GM19467 (cell line): ENCODE data around the gene GJA3.
A peak's percentile ranks its signal among the peaks of the same experiment; 100 is the strongest.

ENCODE experiments used
- ATAC-seq: cut with Tn5 transposase; IDR thresholded peaks from one replicate; pipeline ENCODE4 v1.9.1; 2021; ENCODE audit warnings: mild to moderate bottlenecking, moderate library complexity; ENCODE audit not compliant: unreplicated experiment

GJA3 gene

DNA sequence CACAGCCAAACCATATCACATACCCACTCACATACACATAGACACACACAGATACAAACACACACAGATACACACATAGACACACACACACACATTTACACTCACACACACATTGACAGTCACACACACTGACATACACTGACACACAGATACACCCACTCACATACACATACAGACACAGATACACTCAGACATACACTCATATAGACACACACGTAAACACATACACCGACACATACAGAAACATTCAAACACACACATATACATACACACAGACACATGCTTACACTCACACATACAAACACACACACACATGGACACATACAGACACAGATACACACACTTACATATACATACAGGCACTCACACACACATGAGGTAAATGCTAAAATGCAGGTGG lies 30.2 kb downstream of the GJA3 start:
- ATAC-seq = no peak

DNA sequence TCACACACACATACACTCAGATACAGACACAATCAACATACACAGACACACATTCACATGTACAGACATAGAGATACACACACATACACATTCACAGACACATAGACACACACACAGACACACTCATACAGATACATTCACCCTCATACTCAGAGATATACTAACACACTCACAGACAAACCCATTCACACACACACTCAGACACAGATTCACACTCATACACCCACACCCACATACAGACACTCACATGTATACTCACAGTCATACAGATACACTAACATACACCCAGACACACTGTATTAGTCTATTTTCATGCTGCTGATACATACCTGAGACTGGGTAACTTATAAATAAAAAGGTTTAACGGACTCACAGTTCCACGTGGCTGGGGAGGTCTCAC lies 30.8 kb downstream of the GJA3 start:
- ATAC-seq = no peak

DNA sequence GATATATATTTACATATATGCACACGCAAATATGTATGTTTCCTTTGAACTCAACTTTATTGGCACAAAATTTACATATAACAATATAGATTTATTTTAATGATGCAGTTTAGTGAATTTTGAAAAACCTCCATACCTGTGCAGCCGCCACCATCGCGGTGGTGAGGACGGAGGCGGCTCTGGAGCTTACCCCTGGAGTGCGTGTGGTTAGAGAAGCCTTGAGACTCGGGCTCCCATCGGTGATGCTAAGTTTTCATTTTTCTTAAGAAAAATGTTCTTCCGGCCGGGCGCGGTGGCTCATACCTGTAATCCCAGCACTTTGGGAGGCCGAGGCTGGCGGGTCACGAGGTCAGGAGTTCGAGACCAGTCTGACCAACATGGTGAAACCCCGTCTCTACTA lies 31.8 kb downstream of the GJA3 start:
- no peak for ATAC-seq

DNA sequence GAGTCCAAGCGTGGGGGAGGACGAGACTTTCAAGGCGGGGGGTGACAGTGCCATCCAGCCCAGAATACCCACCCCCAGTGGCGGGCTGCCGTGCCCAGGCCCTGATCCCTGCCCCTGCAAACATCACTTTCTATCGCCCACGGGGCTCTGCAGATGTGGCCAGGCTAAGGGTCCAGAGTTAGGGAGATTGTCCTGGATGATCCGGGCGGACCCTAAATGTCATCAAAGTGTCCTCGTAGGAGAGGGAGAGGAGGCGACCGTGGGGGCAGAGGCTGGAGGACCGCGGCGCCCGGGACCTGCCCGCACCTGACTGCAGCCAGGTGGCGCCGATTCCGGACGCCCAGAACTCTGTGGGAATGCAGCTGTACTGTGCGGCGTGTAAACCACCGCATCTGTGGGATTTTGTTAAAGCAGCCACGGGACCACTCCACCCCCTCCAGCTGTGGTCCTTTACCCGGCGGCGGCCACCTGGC lies 32.4 kb downstream of the GJA3 start:
- no peak for ATAC-seq

DNA sequence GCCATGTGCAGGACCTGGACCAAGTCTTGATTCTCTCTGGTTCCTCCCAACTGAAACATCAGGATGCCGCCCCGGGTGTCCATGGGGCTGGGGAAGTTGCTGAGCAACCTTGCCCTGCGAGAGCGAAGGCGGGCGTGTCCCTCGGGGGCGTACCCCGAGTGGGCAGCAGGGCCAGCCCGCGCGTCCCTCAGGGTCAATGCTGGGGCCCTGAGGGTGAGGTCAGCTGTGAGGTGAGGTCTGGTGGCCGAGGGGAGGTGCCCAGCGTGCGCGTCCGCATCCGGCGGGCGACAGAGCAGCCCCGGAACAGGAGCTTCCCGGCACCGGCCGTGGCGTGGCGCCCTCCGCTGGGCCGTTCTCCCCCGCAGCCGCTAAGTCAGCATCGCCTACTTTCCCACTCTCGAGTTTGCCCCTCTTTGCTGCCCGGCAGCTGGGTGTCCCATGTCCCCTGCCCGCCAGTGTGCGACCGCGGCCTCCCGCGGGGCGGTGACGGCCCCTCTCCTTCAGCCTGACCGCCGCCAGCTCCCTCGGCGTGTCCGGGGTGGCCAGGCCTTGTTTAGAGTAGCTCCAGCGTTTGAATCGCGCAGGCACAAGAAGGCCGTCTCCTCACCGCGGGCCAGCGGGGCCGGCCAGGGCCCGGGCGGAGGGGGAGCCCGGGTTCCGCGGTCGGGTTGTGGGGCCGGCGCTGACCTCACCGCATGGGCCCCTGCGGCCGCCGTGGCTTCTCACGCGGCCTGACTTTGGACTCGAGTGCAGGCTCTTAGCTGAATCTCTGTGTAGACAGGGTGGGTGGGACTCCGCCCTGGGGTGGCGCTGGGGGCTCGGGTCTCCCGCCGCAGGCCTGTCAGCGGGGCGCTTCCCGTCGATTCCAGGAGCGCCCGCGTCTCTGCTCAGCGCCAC lies 33.0 kb downstream of the GJA3 start:
- no peak for ATAC-seq

DNA sequence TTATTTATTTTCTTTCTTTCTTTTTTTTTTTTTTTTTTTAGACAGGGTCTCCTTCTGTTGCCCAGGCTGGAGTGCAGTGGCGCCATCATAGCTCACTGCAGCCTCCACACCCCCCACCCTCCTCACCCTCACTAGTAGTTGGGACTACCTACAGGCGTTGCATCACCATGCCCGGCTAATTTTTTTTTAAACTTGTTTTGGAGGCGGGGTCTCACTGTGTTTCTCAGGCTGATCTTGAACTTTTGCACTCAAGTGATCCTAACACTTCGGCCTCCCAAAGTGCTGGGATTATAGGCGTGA lies 33.6 kb downstream of the GJA3 start:
- ATAC-seq = no peak

DNA sequence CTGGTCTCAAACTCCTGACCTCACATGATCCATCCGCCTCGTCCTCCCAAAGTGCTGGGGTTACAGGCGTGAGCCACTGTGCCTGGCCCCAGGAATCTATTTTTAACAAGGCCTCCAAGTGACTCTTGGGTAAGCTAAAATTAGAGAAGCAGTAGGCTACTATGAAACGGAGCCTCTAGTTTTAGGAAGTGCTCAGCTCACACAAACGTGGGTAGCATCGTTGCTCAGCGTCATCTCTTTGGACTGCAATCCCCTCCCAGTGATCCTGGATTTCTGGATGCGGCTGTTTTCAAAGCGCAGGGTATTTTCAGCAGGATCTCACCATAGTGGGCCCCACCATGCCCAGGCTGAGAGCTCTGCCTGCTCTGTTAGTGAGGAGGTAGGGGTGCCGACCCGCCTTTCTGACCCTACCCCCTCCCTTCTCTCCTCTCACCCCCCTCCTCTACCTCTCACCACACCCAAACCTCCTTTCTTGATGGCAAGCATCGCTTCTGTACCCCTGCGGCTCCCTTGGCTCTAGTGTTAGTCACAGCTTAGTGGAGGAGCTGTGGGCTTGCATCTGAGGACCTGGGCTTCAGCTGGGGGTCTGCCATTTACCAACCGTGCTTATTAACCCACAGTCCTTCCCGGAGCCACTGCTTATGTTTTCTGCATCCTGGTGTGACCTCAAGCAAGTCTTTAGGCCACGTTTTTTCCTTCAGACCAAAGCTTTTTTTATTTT lies 34.2 kb downstream of the GJA3 start:
- ATAC-seq = no peak

DNA sequence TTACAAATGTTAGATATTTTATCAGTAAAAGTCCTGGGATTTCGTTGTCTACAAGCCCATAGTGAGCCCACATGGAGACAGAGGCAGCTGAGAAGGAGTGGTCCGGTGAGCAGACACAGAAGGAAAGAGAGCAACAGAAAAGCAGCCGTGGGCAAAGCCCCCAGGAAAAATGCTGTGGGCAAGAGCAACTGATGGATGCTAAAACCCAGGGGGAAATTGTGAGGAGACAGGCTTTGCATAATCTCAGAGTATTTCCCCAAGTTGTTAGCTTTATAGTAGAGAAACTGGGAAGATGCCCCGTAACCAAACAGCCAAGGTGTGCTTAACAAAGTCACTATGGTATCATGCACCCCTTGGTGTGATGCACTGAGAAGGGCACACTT lies 35.1 kb downstream of the GJA3 start:
- no peak for ATAC-seq

DNA sequence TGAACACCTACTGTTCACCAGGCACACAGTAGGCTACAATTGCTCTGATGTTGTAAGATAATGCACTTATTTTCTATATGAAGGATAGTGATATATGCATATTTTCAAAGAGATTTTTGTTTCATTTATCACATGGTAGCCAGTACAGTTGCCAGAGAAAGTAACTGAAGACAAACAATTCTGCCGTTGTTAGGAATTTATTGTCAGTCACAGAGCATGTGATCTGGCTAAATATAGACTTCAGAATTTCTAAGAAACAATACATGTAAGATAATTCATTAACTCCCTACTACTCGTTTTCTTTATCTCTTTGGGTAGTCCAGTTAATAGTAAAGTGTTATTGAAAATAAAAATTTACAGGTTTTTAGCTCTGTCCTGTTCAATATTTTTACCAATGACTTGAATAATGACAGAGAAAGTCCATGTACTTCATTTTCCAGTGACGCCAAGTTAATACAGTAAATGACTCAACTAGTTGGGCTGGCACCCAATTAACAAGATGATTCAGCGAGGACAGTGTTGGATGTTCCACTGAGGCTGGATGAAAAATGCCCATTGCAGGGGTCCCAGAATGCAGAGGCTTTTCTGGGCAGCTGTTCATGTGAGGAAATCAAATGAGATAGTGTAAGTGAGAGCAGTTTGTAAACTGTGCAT lies 35.6 kb downstream of the GJA3 start:
- ATAC-seq = no peak

DNA sequence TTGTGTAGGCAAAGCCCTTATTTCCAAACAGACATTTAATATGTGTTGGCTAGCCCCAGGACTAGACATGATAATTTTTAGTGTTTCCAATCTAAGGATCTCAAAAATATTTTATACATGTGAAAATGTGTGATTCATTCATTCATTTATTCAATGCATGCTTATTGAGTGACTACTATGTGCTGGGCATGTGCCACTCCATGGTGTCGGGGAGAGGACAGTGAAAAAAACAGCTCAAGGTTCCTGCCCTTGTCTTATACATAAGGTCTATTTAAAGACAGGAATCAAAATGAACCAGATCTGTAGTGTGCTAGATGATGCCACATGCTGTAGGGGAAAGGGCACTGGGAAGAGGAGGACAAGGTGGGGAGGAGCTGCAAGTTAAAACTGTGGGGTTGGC lies 36.5 kb downstream of the GJA3 start:
- no peak for ATAC-seq

DNA sequence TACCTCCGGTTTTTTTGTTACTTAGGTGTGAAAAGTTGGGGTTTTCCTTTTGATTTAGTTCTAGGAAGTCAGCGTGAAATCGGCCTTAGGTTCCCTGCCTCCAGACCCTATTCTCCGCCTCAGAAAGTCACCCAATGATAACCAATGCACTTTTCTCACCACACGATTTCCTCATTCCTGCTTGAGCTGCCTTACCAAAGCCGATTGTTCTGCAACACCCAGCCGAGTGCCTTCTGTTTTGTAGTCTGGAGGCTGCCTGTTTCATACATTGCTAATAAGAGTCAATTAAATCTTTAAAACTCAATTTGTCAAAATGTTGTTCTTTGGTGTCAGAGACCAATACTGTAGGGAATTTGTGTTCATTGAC lies 39.7 kb downstream of the GJA3 start:
- ATAC-seq = no peak

DNA sequence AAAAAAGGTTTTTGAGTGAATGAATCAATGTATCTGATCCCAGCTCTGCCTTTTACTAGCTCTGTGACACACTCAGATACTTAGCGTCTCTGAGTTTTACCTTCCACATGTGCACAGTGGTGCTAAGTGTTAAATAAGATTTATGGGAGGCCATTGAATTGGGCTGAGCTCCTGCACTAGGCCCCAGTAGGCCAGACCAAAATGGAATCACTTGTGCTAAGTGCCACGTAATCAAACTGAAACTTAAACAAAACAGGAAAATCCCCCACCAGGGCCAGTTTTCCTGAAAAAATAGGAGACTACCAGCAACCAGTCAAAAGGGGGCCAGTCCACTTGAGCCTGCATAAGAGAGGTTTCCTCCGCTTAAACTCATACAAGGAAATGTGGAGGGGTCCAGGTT lies 40.9 kb downstream of the GJA3 start:
- ATAC-seq = no peak

DNA sequence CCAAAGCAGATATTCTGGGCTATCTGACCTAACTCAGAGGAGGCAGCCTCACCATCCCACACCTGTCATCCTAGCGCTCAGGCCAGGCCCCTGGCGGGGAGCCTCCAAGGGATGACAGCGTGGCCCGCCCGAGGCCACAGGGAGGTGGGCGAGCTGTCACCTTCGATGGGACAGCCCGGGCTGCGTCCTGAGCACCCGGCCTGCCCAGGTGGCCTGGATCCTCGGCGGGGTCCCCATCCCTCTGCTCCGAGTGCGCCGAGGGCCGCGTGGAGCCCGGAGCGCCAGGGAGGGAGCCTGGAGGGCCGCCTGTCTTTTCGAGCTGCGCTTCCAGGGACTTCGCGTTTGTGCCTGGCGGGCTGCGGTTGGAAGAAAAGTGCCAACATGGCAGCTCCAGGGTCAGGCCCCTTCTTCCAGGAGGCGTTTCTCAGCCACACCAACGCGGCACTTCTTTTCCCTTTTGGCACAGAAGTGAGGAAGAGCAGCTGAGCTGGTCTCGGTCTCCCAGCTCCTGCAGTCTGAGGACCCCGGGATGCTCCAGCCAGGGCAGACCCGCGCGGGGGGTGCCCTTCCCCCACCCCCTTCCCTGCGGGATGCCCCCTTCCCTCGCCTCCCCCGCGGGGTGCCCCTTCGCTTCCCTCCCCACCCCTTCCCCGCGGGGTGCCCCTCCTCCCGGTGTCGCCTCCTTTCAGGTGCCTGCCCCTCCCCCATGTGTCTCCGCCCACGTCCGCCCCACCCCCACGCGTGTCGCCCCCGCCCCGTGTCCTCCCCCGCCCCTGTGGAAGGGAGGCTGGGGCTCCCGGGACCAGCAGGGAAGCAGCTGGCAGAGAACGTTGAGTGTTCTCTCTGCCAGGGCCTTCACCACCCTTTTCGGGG lies 42.3 kb downstream of the GJA3 start:
- ATAC-seq = peak; percentile 38

DNA sequence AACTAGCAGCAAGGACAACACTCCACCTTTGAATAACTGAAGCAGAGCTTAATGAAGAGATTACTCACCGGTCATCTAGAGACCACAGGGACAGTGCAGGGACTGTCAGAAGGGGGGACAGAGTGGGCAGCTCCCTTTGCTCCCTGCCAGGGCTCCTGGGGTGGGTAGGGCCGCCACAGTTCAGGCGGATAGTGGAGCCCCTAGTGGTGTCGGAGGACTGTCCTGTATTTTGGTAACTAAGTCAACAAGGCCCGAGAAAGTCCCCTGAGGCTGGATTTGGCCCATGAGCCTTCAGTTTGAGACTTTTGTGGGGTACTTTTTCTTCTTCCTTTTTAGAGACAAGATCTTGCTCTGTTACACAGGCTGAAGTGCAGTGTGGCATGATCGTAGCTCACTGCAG lies 44.6 kb downstream of the GJA3 start:
- no peak for ATAC-seq

DNA sequence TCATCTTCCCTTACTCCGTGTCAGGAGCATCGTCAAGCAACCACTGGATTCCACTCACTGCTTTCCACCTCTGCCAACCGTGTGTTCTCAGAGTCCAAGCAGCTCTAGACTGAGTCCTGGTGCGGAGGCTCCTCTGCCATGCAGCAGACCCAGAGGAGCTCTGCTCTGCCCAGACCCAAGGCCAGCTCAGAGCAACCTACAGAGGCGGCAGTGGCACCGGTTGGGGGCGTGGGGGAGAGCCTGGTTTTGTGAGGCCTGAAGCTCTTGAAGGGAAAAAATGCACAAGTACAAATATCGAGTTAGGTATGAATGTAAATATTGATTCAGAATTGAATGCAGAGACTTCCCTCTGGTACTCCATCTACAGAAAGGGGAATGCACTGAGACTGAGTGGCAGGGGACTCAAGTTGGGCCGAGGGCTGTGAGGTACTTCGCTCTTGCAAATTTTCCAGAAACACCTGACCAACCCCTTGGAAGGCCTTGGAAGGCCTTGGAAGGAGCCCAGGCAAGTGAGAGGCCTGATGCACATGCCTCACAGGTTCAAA lies 46.7 kb downstream of the GJA3 start:
- ATAC-seq = no peak

DNA sequence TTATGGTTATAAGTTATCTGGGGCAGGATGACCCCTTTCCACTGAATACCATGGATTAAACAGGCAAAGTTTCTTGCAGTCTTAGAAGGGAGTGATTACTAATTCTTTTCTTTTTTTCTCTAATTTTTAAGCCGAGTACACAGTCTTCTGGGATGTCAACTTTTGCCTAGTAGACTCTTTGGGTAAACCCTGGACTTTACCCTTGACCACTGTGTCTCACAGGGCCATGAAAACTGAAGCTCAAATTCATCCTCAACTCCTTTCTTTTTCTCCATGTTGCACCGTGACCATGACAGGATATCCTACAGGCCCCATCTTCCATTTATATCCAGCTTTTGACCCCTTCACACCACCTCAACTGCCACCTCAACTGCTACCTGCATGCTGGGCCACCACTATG lies 51.8 kb downstream of the GJA3 start:
- ATAC-seq = no peak

DNA sequence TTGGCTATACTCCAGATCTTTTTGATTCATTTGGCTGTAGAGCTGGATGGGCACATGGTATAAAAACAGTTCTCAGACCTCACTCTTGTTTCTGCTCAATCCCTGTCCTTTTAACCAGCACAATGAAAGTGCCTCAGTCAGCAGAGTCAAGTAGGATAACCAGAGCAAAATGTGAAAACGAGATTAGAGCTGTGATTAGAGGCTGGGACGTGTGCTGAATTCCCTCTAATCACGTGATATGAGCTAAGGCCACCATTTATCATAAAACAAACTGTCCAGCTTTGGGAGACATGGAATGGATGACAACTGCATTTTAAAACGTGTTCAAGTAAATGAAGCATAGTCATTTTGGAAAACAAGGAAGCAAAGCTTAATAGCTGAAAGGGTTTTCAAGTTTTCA lies 54.1 kb downstream of the GJA3 start:
- ATAC-seq = no peak

DNA sequence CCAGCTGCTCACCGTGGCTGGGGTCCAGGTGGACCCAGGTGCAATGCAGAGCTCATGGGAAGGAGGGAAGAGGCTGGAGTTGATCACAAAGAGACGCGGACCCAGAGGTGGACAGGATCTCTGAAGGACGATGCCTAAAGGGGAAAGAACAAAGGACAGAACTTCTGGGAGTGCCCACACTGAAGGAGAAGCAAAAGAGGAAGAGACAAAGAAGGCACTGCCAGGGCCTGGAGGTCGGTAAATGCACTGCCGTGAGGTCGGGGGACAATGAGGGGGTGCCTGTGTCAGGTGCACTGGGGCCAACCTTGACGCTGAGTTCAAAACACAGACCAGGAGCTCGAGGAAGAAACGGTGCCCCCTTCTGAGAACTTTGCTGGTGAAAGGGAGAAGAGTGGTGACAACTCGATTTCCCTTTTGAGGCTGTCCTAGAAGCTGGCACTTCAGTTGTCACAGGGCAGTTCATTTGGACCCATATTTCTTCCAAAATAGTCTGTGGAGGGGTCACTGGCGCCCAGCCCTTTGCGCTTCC lies 55.6 kb downstream of the GJA3 start:
- ATAC-seq = no peak

DNA sequence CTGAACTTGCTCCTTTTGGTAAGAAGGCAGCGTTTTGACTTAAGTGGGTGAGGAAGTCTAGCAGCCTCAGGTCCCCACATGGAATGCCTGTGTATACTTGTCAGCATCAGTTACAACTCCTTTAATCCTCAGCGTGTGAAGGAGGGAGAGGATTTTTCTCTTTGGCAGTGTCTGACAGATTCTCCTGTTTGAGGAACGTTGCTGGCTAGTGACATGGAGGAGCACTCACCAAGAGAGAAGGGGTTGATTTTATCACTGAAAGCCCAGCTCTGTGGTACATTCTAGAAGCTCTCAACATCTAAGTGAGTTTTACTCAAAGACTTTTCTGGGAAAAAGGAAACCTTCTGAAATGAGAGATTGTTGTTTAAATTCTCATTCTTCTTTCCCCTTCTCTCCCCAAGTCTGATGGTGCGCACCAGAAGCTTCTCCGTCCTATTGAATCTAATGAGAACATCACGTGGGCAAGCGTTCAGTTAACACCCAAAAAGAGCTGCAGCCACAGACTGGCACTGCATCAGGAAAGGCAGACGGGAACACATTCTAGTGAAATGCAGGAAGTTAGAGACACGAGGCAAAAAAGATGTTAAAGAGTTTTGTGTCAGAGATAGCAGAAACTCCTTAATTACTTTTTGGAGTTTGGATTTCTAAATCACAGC lies 58.2 kb downstream of the GJA3 start:
- ATAC-seq = no peak
